K562 (cell line): ENCODE data around the gene ZNF316. TPM values are rescaled to one million over a fixed set of nuclear protein-coding genes. Genes with fewer than 3 reads are reported as not detected.

Experiments
- BHLHE40 ChIP-seq: IDR thresholded peaks from 2 replicates; pipeline ENCODE4 v1.6.1; 2011; ENCODE audit warnings: low read length, improper control_type of control experiment
- GTF2F1 ChIP-seq: IDR thresholded peaks from 2 replicates; pipeline ENCODE4 v1.6.1; 2011; ENCODE audit warnings: low read depth, low read length, improper control_type of control experiment
- MAZ ChIP-seq, 2 experiments: fragments of 450-650 bp in 1 of 2; sonication (generic) in 1 of 2; formaldehyde crosslinking; IDR thresholded peaks in 1 of 2; conservative IDR thresholded peaks in 1 of 2; 2 replicates each; pipeline versions ENCODE4 v1.4.0 to v1.5.0; 2020; ENCODE audit warnings: mild to moderate bottlenecking in 1 of 2, missing genetic modification reagents in 1 of 2
- NKRF ChIP-seq: fragments of 450-650 bp; IDR thresholded peaks from 2 replicates; pipeline ENCODE4 v1.6.1; 2016; ENCODE audit warnings: borderline replicate concordance
- NRF1 ChIP-seq, 2 experiments: fragments of 450-650 bp; IDR thresholded peaks in 1 of 2; conservative IDR thresholded peaks in 1 of 2; 2 replicates each; pipeline ENCODE4 v1.6.1; 2014; ENCODE audit warnings: mild to moderate bottlenecking in 2 of 2
- PKNOX1 ChIP-seq: fragments of 450-650 bp; IDR thresholded peaks from 2 replicates; pipeline ENCODE4 v1.6.1; 2016
- POLR2H ChIP-seq: IDR thresholded peaks from 2 replicates; pipeline ENCODE4 v1.6.1; 2016; ENCODE audit warnings: missing genetic modification characterization, low read depth, mild to moderate bottlenecking, control low read depth, missing compliant biosample characterization, moderate library complexity
- RBBP5 ChIP-seq: fragments of 200-600 bp; sonication (generic); IDR thresholded peaks from 2 replicates; pipeline ENCODE4 v1.6.1; 2012; ENCODE audit warnings: borderline replicate concordance, mild to moderate bottlenecking, low read length, control low read depth, inconsistent platforms; ENCODE audit not compliant: insufficient read depth, poor library complexity, severe bottlenecking
- RCOR1 ChIP-seq, 2 experiments: IDR thresholded peaks; 2 replicates each; pipeline ENCODE4 v1.6.1; 2012; ENCODE audit warnings: low read depth in 2 of 2, low read length in 2 of 2, borderline replicate concordance in 1 of 2, improper control_type of control experiment in 1 of 2
- TAF1 ChIP-seq: IDR thresholded peaks from 2 replicates; pipeline ENCODE4 v1.6.1; 2011; ENCODE audit warnings: mild to moderate bottlenecking, low read length, moderate library complexity; ENCODE audit not compliant: insufficient read depth, control insufficient read depth, severe bottlenecking; ENCODE audit errors: extremely low read depth
- TGIF2 ChIP-seq: sonication (generic); formaldehyde crosslinking; IDR thresholded peaks from 2 replicates; pipeline ENCODE4 v1.8.1; 2022; ENCODE audit warnings: mild to moderate bottlenecking, missing genetic modification reagents, moderate library complexity
- UBTF ChIP-seq, 2 experiments: IDR thresholded peaks; 2 replicates each; pipeline ENCODE4 v1.6.1; 2012; ENCODE audit warnings: improper control_type of control experiment in 2 of 2, low read depth in 2 of 2, low read length in 2 of 2, borderline replicate concordance in 1 of 2
- XRCC5 ChIP-seq: fragments of 200-400 bp; formaldehyde crosslinking; IDR thresholded peaks from 2 replicates; pipeline ENCODE4 v1.6.1; 2017; ENCODE audit warnings: low read depth, mild to moderate bottlenecking, low read length
- ZBTB9 ChIP-seq: fragments of 450-650 bp; formaldehyde crosslinking; IDR thresholded peaks from 2 replicates; pipeline ENCODE4 v1.4.0; 2020; ENCODE audit warnings: mild to moderate bottlenecking, moderate library complexity
- ZNF280B ChIP-seq: fragments of 250-450 bp; sonication (Bioruptor Pico); IDR thresholded peaks from 2 replicates; pipeline ENCODE4 v1.5.1; 2021; ENCODE audit warnings: mild to moderate bottlenecking
- ZNF589 ChIP-seq: fragments of 200-800 bp; sonication (Bioruptor generic); IDR thresholded peaks from 2 replicates; pipeline ENCODE4 v1.6.1; 2016; ENCODE audit warnings: low read depth, missing genetic modification characterization, missing compliant biosample characterization
- polyA plus RNA-seq, 8 experiments: library from polyadenylated mRNA; depleted of rRNA in 4 of 8; stranded (reverse) in 5 of 8; unstranded in 3 of 8; fragments of >200 nt; fragmentation: Nextera tagmentation in 2 of 8; fragmentation: Illumina TruSeq in 1 of 8; extraction: Ambion mirVana in 2 of 8; extraction: Trizol in 1 of 8; gene quantifications; 2 replicates each; pipeline versions ENCODE4 v1.2.1 to v1.2.3, GENCODE V29; 2011 to 2014; ENCODE audit warnings: inconsistent platforms in 1 of 8, missing spikeins in 1 of 8
- total RNA-seq, 7 experiments: library from RNA; depleted of rRNA in 6 of 7; stranded (reverse); fragments of >200 nt in 6 of 7; fragmentation: Illumina TruSeq in 2 of 7; extraction: Trizol in 2 of 7; gene quantifications; 2 replicates each; pipeline versions ENCODE4 v1.2.1 to v1.2.3, GENCODE V29; 2011 to 2021; ENCODE audit warnings: low replicate concordance in 1 of 7

The ZNF316 gene
- total and polyA plus RNA-seq, 9 of the 15 experiments (the other 6 are each of a cell fraction or from before 2014, with no cell fraction given) = 0.10 to 34.0 (median 8.6) TPM

- TF ChIP-seq ZBTB9 (CRISPR knock-in tag) = peak; percentile 38; the same call in 1 of the 2 replicates
- TF ChIP-seq RCOR1 (IDR thresholded peaks at IDR 0.05; ENCODE audit: borderline replicate concordance in 1 of 2, low read depth in 2 of 2, low read length in 2 of 2) = peak in 1 of 2 experiments; percentile 37; a peak in 1 of 4 replicates
- peak; percentile 77; the same call in 1 of the 2 replicates for TF ChIP-seq TGIF2
- peak; percentile 65 to 75 for TF ChIP-seq NRF1 (conservative IDR thresholded peaks at IDR 0.05 in 1 of 2, IDR thresholded peaks at IDR 0.05 in 1 of 2)
- peak; percentile 44; the same call in 1 of the 2 replicates for TF ChIP-seq GTF2F1
- peak in 1 of 2 experiments; percentile 92; a peak in 2 of 4 replicates for TF ChIP-seq UBTF (IDR thresholded peaks at IDR 0.05; ENCODE audit: borderline replicate concordance in 1 of 2, low read depth in 2 of 2, low read length in 2 of 2)
- TF ChIP-seq TAF1 = peak; percentile 95
- TF ChIP-seq ZNF589 (CRISPR knock-in tag) = 0 out of 2 replicates have a peak, but pooled peaks have one; percentile 2
- peak; percentile 85 for TF ChIP-seq POLR2H (tag)
- peak; percentile 96 for TF ChIP-seq RBBP5
- TF ChIP-seq NKRF = peak; percentile 78; the same call in 1 of the 2 replicates
- no peak for TF ChIP-seq XRCC5
- TF ChIP-seq BHLHE40 = peak; percentile 42; the same call in 1 of the 2 replicates
- 0 out of 2 replicates have a peak, but pooled peaks have one; percentile 30 for TF ChIP-seq ZNF280B (CRISPR knock-in tag)
- peak; percentile 14; the same call in 1 of the 2 replicates for TF ChIP-seq PKNOX1
- peak; percentile 41 to 85 for TF ChIP-seq MAZ (CRISPR knock-in tag; conservative IDR thresholded peaks at IDR 0.05 in 1 of 2, IDR thresholded peaks at IDR 0.05 in 1 of 2)
These were observed 47.1 kb upstream of the ZNF316 start, which contains the start of gene INTS15 (continued) for GRCh38 chr7:6589829-6590644.
